ELF-1 (cell line): Measurements from ENCODE around the gene CPPED1.

Experiments used
- DNase-seq: peaks from one replicate; pipeline ENCODE4 v3.0.0-alpha.2; 2016; ENCODE audit warnings: low read depth, low spot score

Gene CPPED1

DNA sequence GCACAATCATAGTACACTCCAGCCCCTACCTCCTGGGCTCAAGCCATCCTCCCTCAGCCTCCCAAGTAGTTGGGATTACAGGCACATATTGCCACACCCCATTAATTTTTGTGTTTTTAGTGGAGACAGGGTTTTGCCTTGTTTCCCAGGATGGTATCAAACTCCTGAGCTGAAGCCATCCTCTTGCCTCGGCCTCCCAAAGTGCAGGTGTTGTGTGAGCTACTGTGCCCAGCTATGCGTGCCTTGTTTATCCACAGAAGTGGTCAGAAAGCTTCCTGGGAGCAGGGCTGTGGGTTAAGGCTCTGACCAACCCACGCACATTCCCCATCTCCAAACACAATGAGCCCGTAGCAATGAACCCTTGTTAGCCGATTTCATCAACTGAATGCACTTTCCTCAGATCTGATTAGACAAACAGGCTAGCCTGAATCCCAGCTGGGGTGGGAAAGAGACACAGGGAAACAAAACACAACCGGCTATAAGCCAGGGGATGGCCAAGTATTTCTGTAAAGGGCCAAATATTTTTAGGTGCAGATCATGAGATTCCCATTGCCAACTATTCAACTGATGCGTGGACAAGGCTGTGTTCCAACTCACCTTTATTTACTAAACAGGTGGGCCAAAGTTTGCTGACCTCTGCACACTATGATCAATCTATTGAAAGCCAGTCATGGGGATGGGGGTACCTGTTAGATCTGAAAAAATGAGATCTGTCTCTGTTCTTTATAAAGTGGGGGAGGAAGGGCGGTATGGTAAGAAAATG, 193.6 kb downstream of the CPPED1 start:
- no peak for DNase-seq
